IMR-90 (cell line): ENCODE results near the gene PLAC9. TPM values are rescaled to one million over a fixed set of nuclear protein-coding genes. Genes with fewer than 3 reads are reported as not detected.
A peak's percentile ranks its signal among the peaks of the same experiment; 100 is the strongest.

ENCODE experiments used
- ATAC-seq: fragments of 200-7000 bp; cut with Tn5 transposase; 2 replicates; pipeline ENCODE4 v1.9.1; 2020; ENCODE audit warnings: low read depth, mild to moderate bottlenecking, moderate library complexity
- BruUV-seq: library from RNA; stranded (reverse); fragments of 400-500 nt; replicated peaks from 2 replicates; lab custom pipeline; 2021; lab: Mats Ljungman, UMichigan
- CTCF ChIA-PET: fragments of 300-600 bp; formaldehyde crosslinking; extraction: SDS; loops from one replicate; lab custom pipeline; 2021; ENCODE audit warnings: antibody characterized with exemption; lab: Yijun Ruan, JAX
- POLR2A ChIA-PET: fragments of 300-600 bp; sonication (Branson Sonifier 250); formaldehyde crosslinking; loops from one replicate; lab custom pipeline; 2022; ENCODE audit warnings: antibody characterized with exemption; ENCODE audit not compliant: unreplicated experiment; lab: Charles Lee
- DNase-seq: peaks from one replicate; pipeline ENCODE4 v3.0.0; 2013
- H2AFZ ChIP-seq: replicated peaks from 2 replicates; pipeline ENCODE3; 2013; ENCODE audit warnings: low read length, mild to moderate bottlenecking; ENCODE audit not compliant: poor library complexity
- H2AK5ac ChIP-seq: 2 replicates; pipeline ENCODE4 v1.6.1; 2013; ENCODE audit warnings: low read depth, low read length, inconsistent platforms
- H2AK9ac ChIP-seq: replicated peaks from 2 replicates; pipeline ENCODE3; 2013; ENCODE audit warnings: mild to moderate bottlenecking, low read depth, low read length, moderate library complexity; ENCODE audit not compliant: poor library complexity
- H2BK120ac ChIP-seq: 2 replicates; pipeline ENCODE4 v1.6.1; 2013; ENCODE audit warnings: low read depth, low read length, inconsistent platforms
- H2BK15ac ChIP-seq: 3 replicates; pipeline ENCODE4 v1.6.1; 2013; ENCODE audit warnings: low read depth, low read length, inconsistent platforms
- H2BK20ac ChIP-seq: 2 replicates; pipeline ENCODE4 v1.6.1; 2013; ENCODE audit warnings: low read depth, mild to moderate bottlenecking, inconsistent platforms, low read length, moderate library complexity
- H2BK5ac ChIP-seq: 2 replicates; pipeline ENCODE4 v1.6.1; 2013; ENCODE audit warnings: mild to moderate bottlenecking, low read depth, low read length, inconsistent platforms; ENCODE audit not compliant: poor library complexity, severe bottlenecking
- H3K14ac ChIP-seq: replicated peaks from 2 replicates; pipeline ENCODE4 v1.6.1; 2013; ENCODE audit warnings: low read depth, low read length, inconsistent platforms
- H3K18ac ChIP-seq: 2 replicates; pipeline ENCODE4 v1.6.1; 2013; ENCODE audit warnings: low read depth, low read length, control low read depth
- H3K23ac ChIP-seq: 2 replicates; pipeline ENCODE4 v1.6.1; 2013; ENCODE audit warnings: low read depth, low read length, inconsistent platforms
- H3K27ac ChIP-seq: 2 replicates; pipeline ENCODE4 v1.5.1; 2013; ENCODE audit warnings: mild to moderate bottlenecking, control low read depth, low read length; ENCODE audit not compliant: insufficient read depth
- H3K27me3 ChIP-seq: 2 replicates; pipeline ENCODE4 v1.6.1; 2013; ENCODE audit warnings: low read length; ENCODE audit not compliant: control insufficient read depth, insufficient read depth
- H3K36me3 ChIP-seq: 2 replicates; pipeline ENCODE4 v1.6.1; 2013; ENCODE audit warnings: low read length, mixed read lengths; ENCODE audit not compliant: control insufficient read depth, insufficient read depth
- H3K4ac ChIP-seq: 2 replicates; pipeline ENCODE4 v1.6.1; 2013; ENCODE audit warnings: low read depth, low read length, inconsistent platforms
- H3K4me1 ChIP-seq: 2 replicates; pipeline ENCODE4 v1.6.1; 2013; ENCODE audit warnings: low read length, mixed read lengths; ENCODE audit not compliant: control insufficient read depth, insufficient read depth
- H3K4me2 ChIP-seq: 2 replicates; pipeline ENCODE4 v1.6.1; 2013; ENCODE audit warnings: low read depth, mild to moderate bottlenecking, control low read depth, low read length, moderate library complexity
- H3K4me3 ChIP-seq: 2 replicates; pipeline ENCODE4 v1.5.1; 2013; ENCODE audit warnings: low read depth, mild to moderate bottlenecking, control low read depth, low read length, moderate library complexity; ENCODE audit not compliant: insufficient read depth
- H3K56ac ChIP-seq: 2 replicates; pipeline ENCODE4 v1.6.1; 2013; ENCODE audit warnings: low read length, inconsistent platforms; ENCODE audit not compliant: insufficient read depth; ENCODE audit errors: extremely low read depth
- H3K79me1 ChIP-seq, 2 experiments: 2 replicates each; pipeline ENCODE4 v1.6.1; 2013; ENCODE audit warnings: low read length in 2 of 2, inconsistent platforms in 1 of 2, low read depth in 1 of 2
- H3K9ac ChIP-seq: 2 replicates; pipeline ENCODE4 v1.6.1; 2013; ENCODE audit warnings: low read depth, low read length, control low read depth
- H3K9me1 ChIP-seq: 2 replicates; pipeline ENCODE4 v1.6.1; 2013; ENCODE audit warnings: low read length, inconsistent platforms; ENCODE audit not compliant: insufficient read depth
- H3K9me3 ChIP-seq: 2 replicates; pipeline ENCODE4 v1.6.1; 2013; ENCODE audit warnings: low read length; ENCODE audit not compliant: control insufficient read depth, insufficient read depth
- H4K20me1 ChIP-seq: 2 replicates; pipeline ENCODE4 v1.6.1; 2013; ENCODE audit warnings: low read length, inconsistent platforms; ENCODE audit not compliant: insufficient read depth
- H4K5ac ChIP-seq: 2 replicates; pipeline ENCODE4 v1.6.1; 2013; ENCODE audit warnings: mild to moderate bottlenecking, low read depth, low read length, control low read depth
- H4K8ac ChIP-seq, 2 experiments: 2 replicates each; pipeline ENCODE4 v1.6.1; 2013; ENCODE audit warnings: low read depth in 2 of 2, low read length in 2 of 2, control low read depth in 1 of 2, inconsistent platforms in 1 of 2
- H4K91ac ChIP-seq: 2 replicates; pipeline ENCODE4 v1.6.1; 2013; ENCODE audit warnings: low read depth, low read length, inconsistent platforms; ENCODE audit not compliant: insufficient read depth
- BHLHE40 ChIP-seq: fragments of 150-350 bp; IDR thresholded peaks from 2 replicates; pipeline ENCODE4 v1.6.1; 2016; ENCODE audit warnings: mild to moderate bottlenecking, low read depth, low read length
- CEBPB ChIP-seq: IDR thresholded peaks from 2 replicates; pipeline ENCODE4 v1.6.1; 2012; ENCODE audit warnings: low read depth, low read length, improper control_type of control experiment
- CHD1 ChIP-seq: IDR thresholded peaks from 2 replicates; pipeline ENCODE4 v1.6.1; 2012; ENCODE audit warnings: low read depth, low read length, improper control_type of control experiment
- FOS ChIP-seq: fragments of 150-350 bp; IDR thresholded peaks from 2 replicates; pipeline ENCODE4 v1.6.1; 2016; ENCODE audit warnings: low read depth, low read length
- MAFK ChIP-seq: IDR thresholded peaks from 2 replicates; pipeline ENCODE4 v1.6.1; 2012; ENCODE audit warnings: low read depth, low read length, improper control_type of control experiment
- MAZ ChIP-seq: IDR thresholded peaks from 2 replicates; pipeline ENCODE4 v1.6.1; 2012; ENCODE audit warnings: low read depth, mild to moderate bottlenecking, low read length, improper control_type of control experiment, moderate library complexity, borderline replicate concordance
- MXI1 ChIP-seq: IDR thresholded peaks from 2 replicates; pipeline ENCODE4 v1.6.1; 2012; ENCODE audit warnings: low read depth, mild to moderate bottlenecking, low read length, moderate library complexity, borderline replicate concordance
- NFE2L2 ChIP-seq: fragments of 150-350 bp; IDR thresholded peaks from 2 replicates; pipeline ENCODE4 v1.6.1; 2016; ENCODE audit warnings: low read depth, mild to moderate bottlenecking, low read length
- POLR2A ChIP-seq: IDR thresholded peaks from 2 replicates; pipeline ENCODE4 v1.6.1; 2012; ENCODE audit warnings: mild to moderate bottlenecking, low read depth, low read length
- RAD21 ChIP-seq: IDR thresholded peaks from 2 replicates; pipeline ENCODE4 v1.6.1; 2012; ENCODE audit warnings: low read length, improper control_type of control experiment
- RCOR1 ChIP-seq: IDR thresholded peaks from 2 replicates; pipeline ENCODE4 v1.6.1; 2012; ENCODE audit warnings: mild to moderate bottlenecking, low read length, improper control_type of control experiment; ENCODE audit not compliant: insufficient replicate concordance
- RFX5 ChIP-seq: IDR thresholded peaks from 2 replicates; pipeline ENCODE4 v1.8.0; 2012; ENCODE audit warnings: low read depth, mild to moderate bottlenecking, low read length, moderate library complexity
- SMC3 ChIP-seq: fragments of 150-350 bp; IDR thresholded peaks from 2 replicates; pipeline ENCODE4 v1.6.1; 2016; ENCODE audit warnings: low read depth, mild to moderate bottlenecking, antibody characterized with exemption, low read length, moderate library complexity
- WGBS, 2 experiments: methylation state at CpG; one replicate each; pipeline versions ENCODE4 v1.1.5 to v1.1.7; 2013; ENCODE audit warnings: missing lambda C conversion rate in 2 of 2; ENCODE audit not compliant: insufficient read length in 1 of 2; ENCODE audit errors: extremely low coverage in 2 of 2; 5-methylcytosine and 5-hydroxymethylcytosine counted together
- dilution Hi-C: fragments of 300-500 bp; cut with HindIII; formaldehyde crosslinking; loops from one replicate; pipeline ENCODE4 v1.14.3; 2018; ENCODE audit warnings: low sequenced_read_pairs; ENCODE audit not compliant: unreplicated experiment
- in situ Hi-C: fragments of 300-500 bp; cut with MboI; formaldehyde crosslinking; loops from 3 replicates; pipeline ENCODE4 v1.14.3; 2019; ENCODE audit warnings: low sequenced_read_pairs, inconsistent platforms, mixed read lengths
- intact Hi-C: fragments of 100-400 bp; cut with micrococcal nuclease; formaldehyde crosslinking; loops from 2 replicates; pipeline ENCODE4 v1.10.0; 2022
- polyA plus RNA-seq, 3 experiments: library from polyadenylated mRNA; depleted of rRNA; stranded (reverse); fragments of >200 nt; gene quantifications; 2 replicates each; pipeline ENCODE4 v1.2.3, GENCODE V29; 2012; ENCODE audit warnings: low replicate concordance in 1 of 3
- total RNA-seq: library from RNA; depleted of rRNA; stranded (reverse); fragments of >200 nt; gene quantifications from 2 replicates; pipeline ENCODE4 v1.2.3, GENCODE V29; 2012
- TF ChIP-seq, protein P1 (sequence below): fragments of 150-350 bp; IDR thresholded peaks from 2 replicates; pipeline ENCODE4 v1.6.1; 2017; ENCODE audit warnings: mild to moderate bottlenecking, antibody characterized with exemption, low read length, low read depth
- TF ChIP-seq, protein P2 (sequence below): conservative IDR thresholded peaks from 2 replicates; pipeline ENCODE4 v1.5.1; 2012; ENCODE audit warnings: mild to moderate bottlenecking, low read depth, low read length, improper control_type of control experiment
- TF ChIP-seq, protein P3 (sequence below): fragments of 150-350 bp; IDR thresholded peaks from 2 replicates; pipeline ENCODE4 v1.6.1; 2016; ENCODE audit warnings: low read depth, mild to moderate bottlenecking, low read length, moderate library complexity, borderline replicate concordance

The PLAC9 gene
- total and polyA plus RNA-seq, 2 of the 4 experiments (the other 2 are of a cell fraction) = 1.6 to 12.2 TPM

DNA sequence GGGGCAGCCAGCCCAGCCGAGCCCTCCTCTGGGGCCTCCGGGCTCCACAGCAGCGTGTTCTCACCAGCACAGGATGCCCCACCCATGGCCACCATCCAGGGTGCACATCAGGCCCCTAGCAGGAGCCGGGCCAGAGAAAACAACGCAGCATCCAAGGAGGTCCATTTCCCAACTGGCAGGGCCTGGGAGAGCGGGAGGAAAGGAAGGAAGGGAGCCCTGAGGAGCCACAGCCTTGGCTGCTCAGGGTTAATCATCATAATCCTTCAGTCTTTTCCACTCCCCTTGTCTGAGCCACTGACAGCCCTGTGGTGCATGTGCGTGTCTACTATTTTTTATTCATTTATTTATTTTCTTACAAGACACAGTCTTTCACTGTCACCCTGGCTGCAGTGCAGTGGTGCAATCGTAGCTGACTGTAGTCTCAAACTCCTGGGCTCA lies 3.6 kb downstream of the PLAC9 start:
- dilution Hi-C loops (no loop called here), intact Hi-C loops (loop anchor here (2.0 to 10.0 kb wide), 2 partner anchors 57 to 591 kb away; partner anchors contain the start of gene TMEM254), in situ Hi-C loops (no loop called here)
- H3K23ac ChIP-seq = no peak overlapping the region
- no peaks in the 10 kb centered on the region for H4K20me1 ChIP-seq
- no peaks in the 10 kb centered on the region for H3K27me3 ChIP-seq
- H2BK20ac ChIP-seq = no peak overlapping the region
- no TSS peak for BruUV-seq
- no peaks in the 10 kb centered on the region for H3K9me3 ChIP-seq
- no peak overlapping the region for H3K9ac ChIP-seq
- peaks cover 21% of the 10 kb centered on the region for H3K4me1 ChIP-seq
- no peak overlapping the region for H3K56ac ChIP-seq
- H3K18ac ChIP-seq = no peak overlapping the region
- H3K9me1 ChIP-seq = peaks cover 8% of the 10 kb centered on the region; the same call in 1 of the 2 replicates
- H2BK120ac ChIP-seq = 0 out of 2 replicates have a peak overlapping the region, but pooled peaks have one; percentile 43
- POLR2A ChIA-PET = no interaction called here
- no peaks in the 10 kb centered on the region for H3K36me3 ChIP-seq
- H2AFZ ChIP-seq = peak overlapping the region; percentile 7
- H3K4ac ChIP-seq = no peak overlapping the region
- H3K14ac ChIP-seq = no peak overlapping the region
- H2BK5ac ChIP-seq = no peak overlapping the region
- no peak overlapping the region for H4K5ac ChIP-seq
- no peak overlapping the region for H2AK5ac ChIP-seq
- peak overlapping the region; percentile 74; the same call in 1 of the 2 replicates for H3K27ac ChIP-seq
- no peak overlapping the region for H2BK15ac ChIP-seq
- no peak for TF ChIP-seq POLR2A
- TF ChIP-seq CHD1 = no peak
- no peak for TF ChIP-seq FOS
- TF ChIP-seq, protein P1, sequence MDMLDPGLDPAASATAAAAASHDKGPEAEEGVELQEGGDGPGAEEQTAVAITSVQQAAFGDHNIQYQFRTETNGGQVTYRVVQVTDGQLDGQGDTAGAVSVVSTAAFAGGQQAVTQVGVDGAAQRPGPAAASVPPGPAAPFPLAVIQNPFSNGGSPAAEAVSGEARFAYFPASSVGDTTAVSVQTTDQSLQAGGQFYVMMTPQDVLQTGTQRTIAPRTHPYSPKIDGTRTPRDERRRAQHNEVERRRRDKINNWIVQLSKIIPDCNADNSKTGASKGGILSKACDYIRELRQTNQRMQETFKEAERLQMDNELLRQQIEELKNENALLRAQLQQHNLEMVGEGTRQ = no peak
- no peak for TF ChIP-seq RFX5
- TF ChIP-seq MAZ = peak; percentile 33; the same call in 1 of the 2 replicates
- TF ChIP-seq, protein P2, sequence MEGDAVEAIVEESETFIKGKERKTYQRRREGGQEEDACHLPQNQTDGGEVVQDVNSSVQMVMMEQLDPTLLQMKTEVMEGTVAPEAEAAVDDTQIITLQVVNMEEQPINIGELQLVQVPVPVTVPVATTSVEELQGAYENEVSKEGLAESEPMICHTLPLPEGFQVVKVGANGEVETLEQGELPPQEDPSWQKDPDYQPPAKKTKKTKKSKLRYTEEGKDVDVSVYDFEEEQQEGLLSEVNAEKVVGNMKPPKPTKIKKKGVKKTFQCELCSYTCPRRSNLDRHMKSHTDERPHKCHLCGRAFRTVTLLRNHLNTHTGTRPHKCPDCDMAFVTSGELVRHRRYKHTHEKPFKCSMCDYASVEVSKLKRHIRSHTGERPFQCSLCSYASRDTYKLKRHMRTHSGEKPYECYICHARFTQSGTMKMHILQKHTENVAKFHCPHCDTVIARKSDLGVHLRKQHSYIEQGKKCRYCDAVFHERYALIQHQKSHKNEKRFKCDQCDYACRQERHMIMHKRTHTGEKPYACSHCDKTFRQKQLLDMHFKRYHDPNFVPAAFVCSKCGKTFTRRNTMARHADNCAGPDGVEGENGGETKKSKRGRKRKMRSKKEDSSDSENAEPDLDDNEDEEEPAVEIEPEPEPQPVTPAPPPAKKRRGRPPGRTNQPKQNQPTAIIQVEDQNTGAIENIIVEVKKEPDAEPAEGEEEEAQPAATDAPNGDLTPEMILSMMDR = no peak
- TF ChIP-seq RCOR1 = no peak
- TF ChIP-seq RAD21 = no peak
- no peak for TF ChIP-seq MAFK
- TF ChIP-seq BHLHE40 = 0 out of 2 replicates have a peak, but pooled peaks have one; percentile 23
- no peak for TF ChIP-seq NFE2L2
- 0 out of 2 replicates have a peak, but pooled peaks have one; percentile 28 for TF ChIP-seq MXI1
- peak; percentile 58 for TF ChIP-seq CEBPB
- no peak for TF ChIP-seq SMC3
- TF ChIP-seq, protein P3, sequence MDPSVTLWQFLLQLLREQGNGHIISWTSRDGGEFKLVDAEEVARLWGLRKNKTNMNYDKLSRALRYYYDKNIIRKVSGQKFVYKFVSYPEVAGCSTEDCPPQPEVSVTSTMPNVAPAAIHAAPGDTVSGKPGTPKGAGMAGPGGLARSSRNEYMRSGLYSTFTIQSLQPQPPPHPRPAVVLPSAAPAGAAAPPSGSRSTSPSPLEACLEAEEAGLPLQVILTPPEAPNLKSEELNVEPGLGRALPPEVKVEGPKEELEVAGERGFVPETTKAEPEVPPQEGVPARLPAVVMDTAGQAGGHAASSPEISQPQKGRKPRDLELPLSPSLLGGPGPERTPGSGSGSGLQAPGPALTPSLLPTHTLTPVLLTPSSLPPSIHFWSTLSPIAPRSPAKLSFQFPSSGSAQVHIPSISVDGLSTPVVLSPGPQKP = no peak
- H3K4me3 ChIP-seq = no peak overlapping the region
- WGBS, 2 experiments = 0% methylated on average over 3 of the region's 8 CpGs; no CpG with 5 or more reads in 1 of the 2 experiments
- CTCF ChIA-PET = interaction anchor here (0.5 kb wide), 1 partner anchor 60 kb away, joined by 3 read pairs; no protein-coding TSS in a partner anchor
- no peak overlapping the region; the same call in 1 of the 2 replicates for H3K4me2 ChIP-seq
- H4K8ac ChIP-seq = peak overlapping the region; percentile 62 to 86; a peak in 2 of 4 replicates
- no peak overlapping the region for H4K91ac ChIP-seq
- H3K79me1 ChIP-seq = peaks cover 0 to 14% of the 10 kb centered on the region in 2 experiments; a peak in 1 of 4 replicates
- DNase-seq (peak; percentile 88), ATAC-seq (peak; percentile 61)
- no peak overlapping the region for H2AK9ac ChIP-seq
